ENCODE data around the gene ACTMAP. TPM values are rescaled to one million over a fixed set of nuclear protein-coding genes. Genes with fewer than 3 reads are reported as not detected.

Gene ACTMAP
- total and polyA plus RNA-seq, 9 of the 15 experiments (the other 6 are each of a cell fraction or from before 2014, with no cell fraction given): 1.7 to 16.6 (median 4.9) TPM

DNA sequence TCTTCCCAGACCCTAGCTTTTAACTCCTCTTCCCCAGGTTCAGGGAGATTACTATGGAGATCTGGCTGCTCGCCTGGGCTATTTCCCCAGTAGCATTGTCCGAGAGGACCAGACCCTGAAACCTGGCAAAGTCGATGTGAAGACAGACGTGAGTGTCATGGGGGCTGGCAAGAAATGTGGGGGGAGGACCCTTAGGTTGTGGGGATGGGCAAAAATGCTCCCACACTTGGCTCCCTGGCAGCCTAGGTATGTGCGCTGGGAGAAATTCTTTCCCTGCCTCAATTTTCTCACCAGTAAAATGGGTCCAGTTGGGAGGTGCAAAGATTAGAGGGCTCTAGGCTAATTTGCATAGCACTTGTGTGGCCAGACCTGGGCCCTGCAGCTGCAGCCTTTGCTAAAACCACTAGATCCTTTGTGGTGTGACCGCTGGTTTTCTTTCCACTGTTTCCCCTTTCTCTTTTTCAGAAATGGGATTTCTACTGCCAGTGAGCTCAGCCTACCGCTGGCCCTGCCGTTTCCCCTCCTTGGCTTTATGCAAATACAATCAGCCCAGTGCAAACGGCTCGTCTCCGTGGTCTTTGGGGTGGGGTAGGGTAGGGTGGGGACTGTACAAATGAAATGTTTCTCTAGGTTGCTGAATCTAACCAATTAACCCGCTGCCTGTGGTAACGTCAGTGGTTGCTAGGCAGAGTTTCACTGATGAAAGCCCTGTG, 26.8 kb upstream of the ACTMAP start (continued):
- TF ChIP-seq, protein P1, sequence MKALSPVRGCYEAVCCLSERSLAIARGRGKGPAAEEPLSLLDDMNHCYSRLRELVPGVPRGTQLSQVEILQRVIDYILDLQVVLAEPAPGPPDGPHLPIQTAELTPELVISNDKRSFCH (CRISPR knock-in tag; IDR thresholded peaks at IDR 0.05): no peak
- TF ChIP-seq, protein P1 (tag; IDR thresholded peaks at IDR 0.05): no peak
- TF ChIP-seq TEAD4 (IDR thresholded peaks at IDR 0.05; ENCODE audit: low read length) (0 out of 2 replicates have a peak, but pooled peaks have one; percentile 28), TEAD4 (CRISPR knock-in tag; IDR thresholded peaks at IDR 0.05; ENCODE audit: borderline replicate concordance) (no peak), MEF2D (tag; conservative IDR thresholded peaks at IDR 0.05; ENCODE audit: low read depth) (no peak), DNMT1 (IDR thresholded peaks at IDR 0.05) (no peak), NFYB (IDR thresholded peaks at IDR 0.05; ENCODE audit: extremely low read depth, insufficient read length) (peak; percentile 74), CAMTA2 (CRISPR knock-in tag; conservative IDR thresholded peaks at IDR 0.05) (no peak), SMARCA5 (IDR thresholded peaks at IDR 0.05) (peak; percentile 95), HMGN3 (IDR thresholded peaks at IDR 0.05; ENCODE audit: borderline replicate concordance, extremely low read depth, insufficient read length, low read depth, low read length) (peak; percentile 0), HDAC2 (IDR thresholded peaks at IDR 0.05) (peak; percentile 95), ZNF57 (CRISPR knock-in tag; IDR thresholded peaks at IDR 0.05) (no peak), ETS2 (tag; IDR thresholded peaks at IDR 0.05; ENCODE audit: borderline replicate concordance, poor library complexity, severe bottlenecking) (no peak), RB1 (IDR thresholded peaks at IDR 0.05; ENCODE audit: low read depth) (no peak)
- TF ChIP-seq, protein P2, sequence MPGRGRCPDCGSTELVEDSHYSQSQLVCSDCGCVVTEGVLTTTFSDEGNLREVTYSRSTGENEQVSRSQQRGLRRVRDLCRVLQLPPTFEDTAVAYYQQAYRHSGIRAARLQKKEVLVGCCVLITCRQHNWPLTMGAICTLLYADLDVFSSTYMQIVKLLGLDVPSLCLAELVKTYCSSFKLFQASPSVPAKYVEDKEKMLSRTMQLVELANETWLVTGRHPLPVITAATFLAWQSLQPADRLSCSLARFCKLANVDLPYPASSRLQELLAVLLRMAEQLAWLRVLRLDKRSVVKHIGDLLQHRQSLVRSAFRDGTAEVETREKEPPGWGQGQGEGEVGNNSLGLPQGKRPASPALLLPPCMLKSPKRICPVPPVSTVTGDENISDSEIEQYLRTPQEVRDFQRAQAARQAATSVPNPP (IDR thresholded peaks at IDR 0.05; ENCODE audit: borderline replicate concordance, insufficient read depth, insufficient read length): no peak
- TF ChIP-seq, protein P3, sequence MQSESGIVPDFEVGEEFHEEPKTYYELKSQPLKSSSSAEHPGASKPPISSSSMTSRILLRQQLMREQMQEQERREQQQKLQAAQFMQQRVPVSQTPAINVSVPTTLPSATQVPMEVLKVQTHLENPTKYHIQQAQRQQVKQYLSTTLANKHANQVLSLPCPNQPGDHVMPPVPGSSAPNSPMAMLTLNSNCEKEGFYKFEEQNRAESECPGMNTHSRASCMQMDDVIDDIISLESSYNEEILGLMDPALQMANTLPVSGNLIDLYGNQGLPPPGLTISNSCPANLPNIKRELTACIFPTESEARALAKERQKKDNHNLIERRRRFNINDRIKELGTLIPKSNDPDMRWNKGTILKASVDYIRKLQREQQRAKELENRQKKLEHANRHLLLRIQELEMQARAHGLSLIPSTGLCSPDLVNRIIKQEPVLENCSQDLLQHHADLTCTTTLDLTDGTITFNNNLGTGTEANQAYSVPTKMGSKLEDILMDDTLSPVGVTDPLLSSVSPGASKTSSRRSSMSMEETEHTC (IDR thresholded peaks at IDR 0.05): no peak
- TF ChIP-seq, protein P4, sequence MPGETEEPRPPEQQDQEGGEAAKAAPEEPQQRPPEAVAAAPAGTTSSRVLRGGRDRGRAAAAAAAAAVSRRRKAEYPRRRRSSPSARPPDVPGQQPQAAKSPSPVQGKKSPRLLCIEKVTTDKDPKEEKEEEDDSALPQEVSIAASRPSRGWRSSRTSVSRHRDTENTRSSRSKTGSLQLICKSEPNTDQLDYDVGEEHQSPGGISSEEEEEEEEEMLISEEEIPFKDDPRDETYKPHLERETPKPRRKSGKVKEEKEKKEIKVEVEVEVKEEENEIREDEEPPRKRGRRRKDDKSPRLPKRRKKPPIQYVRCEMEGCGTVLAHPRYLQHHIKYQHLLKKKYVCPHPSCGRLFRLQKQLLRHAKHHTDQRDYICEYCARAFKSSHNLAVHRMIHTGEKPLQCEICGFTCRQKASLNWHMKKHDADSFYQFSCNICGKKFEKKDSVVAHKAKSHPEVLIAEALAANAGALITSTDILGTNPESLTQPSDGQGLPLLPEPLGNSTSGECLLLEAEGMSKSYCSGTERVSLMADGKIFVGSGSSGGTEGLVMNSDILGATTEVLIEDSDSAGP (CRISPR knock-in tag; IDR thresholded peaks at IDR 0.05): no peak
- TF ChIP-seq, protein P5, sequence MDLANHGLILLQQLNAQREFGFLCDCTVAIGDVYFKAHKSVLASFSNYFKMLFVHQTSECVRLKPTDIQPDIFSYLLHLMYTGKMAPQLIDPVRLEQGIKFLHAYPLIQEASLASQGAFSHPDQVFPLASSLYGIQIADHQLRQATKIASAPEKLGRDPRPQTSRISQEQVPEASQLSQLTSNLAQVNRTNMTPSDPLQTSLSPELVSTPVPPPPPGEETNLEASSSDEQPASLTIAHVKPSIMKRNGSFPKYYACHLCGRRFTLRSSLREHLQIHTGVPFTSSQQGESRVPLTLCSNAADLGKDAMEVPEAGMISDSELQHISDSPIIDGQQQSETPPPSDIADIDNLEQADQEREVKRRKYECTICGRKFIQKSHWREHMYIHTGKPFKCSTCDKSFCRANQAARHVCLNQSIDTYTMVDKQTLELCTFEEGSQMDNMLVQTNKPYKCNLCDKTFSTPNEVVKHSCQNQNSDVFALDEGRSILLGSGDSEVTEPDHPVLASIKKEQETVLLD (IDR thresholded peaks at IDR 0.05): 0 out of 2 replicates have a peak, but pooled peaks have one; percentile 46
- TF ChIP-seq, protein P6, sequence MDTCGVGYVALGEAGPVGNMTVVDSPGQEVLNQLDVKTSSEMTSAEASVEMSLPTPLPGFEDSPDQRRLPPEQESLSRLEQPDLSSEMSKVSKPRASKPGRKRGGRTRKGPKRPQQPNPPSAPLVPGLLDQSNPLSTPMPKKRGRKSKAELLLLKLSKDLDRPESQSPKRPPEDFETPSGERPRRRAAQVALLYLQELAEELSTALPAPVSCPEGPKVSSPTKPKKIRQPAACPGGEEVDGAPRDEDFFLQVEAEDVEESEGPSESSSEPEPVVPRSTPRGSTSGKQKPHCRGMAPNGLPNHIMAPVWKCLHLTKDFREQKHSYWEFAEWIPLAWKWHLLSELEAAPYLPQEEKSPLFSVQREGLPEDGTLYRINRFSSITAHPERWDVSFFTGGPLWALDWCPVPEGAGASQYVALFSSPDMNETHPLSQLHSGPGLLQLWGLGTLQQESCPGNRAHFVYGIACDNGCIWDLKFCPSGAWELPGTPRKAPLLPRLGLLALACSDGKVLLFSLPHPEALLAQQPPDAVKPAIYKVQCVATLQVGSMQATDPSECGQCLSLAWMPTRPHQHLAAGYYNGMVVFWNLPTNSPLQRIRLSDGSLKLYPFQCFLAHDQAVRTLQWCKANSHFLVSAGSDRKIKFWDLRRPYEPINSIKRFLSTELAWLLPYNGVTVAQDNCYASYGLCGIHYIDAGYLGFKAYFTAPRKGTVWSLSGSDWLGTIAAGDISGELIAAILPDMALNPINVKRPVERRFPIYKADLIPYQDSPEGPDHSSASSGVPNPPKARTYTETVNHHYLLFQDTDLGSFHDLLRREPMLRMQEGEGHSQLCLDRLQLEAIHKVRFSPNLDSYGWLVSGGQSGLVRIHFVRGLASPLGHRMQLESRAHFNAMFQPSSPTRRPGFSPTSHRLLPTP (IDR thresholded peaks at IDR 0.05; ENCODE audit: borderline replicate concordance, extremely low read depth, insufficient read length): no peak

Data from K562 (cell line).